HepG2 (cell line): ENCODE data around the gene ACP2.

ENCODE experiments used
- CBX1 ChIP-seq: IDR thresholded peaks from one replicate; pipeline ENCODE4 v1.6.1; 2016; ENCODE audit warnings: antibody characterized with exemption, low read depth
- FIP1L1 ChIP-seq: fragments of 200-400 bp; formaldehyde crosslinking; IDR thresholded peaks from 2 replicates; pipeline ENCODE4 v1.6.1; 2018; ENCODE audit warnings: low read depth, mild to moderate bottlenecking, low read length, moderate library complexity, borderline replicate concordance; ENCODE audit not compliant: insufficient read depth
- FOSL1 ChIP-seq: sonication (generic); formaldehyde crosslinking; IDR thresholded peaks from 2 replicates; pipeline ENCODE4 v1.9.0; 2021; ENCODE audit warnings: missing genetic modification reagents, borderline replicate concordance
- NFIC ChIP-seq: IDR thresholded peaks from 2 replicates; pipeline ENCODE4 v1.6.1; 2012; ENCODE audit warnings: mild to moderate bottlenecking, low read length, inconsistent platforms
- SUZ12 ChIP-seq: fragments of 150-350 bp; IDR thresholded peaks from 2 replicates; pipeline ENCODE4 v1.6.1; 2014; ENCODE audit warnings: low read depth, low read length
- TARDBP ChIP-seq: sonication (generic); formaldehyde crosslinking; IDR thresholded peaks from 2 replicates; pipeline ENCODE4 v1.8.0; 2022; ENCODE audit warnings: mild to moderate bottlenecking, missing genetic modification reagents
- XRCC5 ChIP-seq: fragments of 200-400 bp; formaldehyde crosslinking; optimal IDR thresholded peaks from 2 replicates; pipeline ENCODE3; 2017; ENCODE audit warnings: mild to moderate bottlenecking, low read length
- TF ChIP-seq, protein P1 (sequence below): IDR thresholded peaks from 2 replicates; pipeline ENCODE4 v1.6.1; 2016; ENCODE audit warnings: low read depth, missing genetic modification reagents, missing compliant biosample characterization
- TF ChIP-seq, protein P2 (sequence below): sonication (generic); formaldehyde crosslinking; IDR thresholded peaks from 2 replicates; pipeline ENCODE4 v1.5.0; 2020; ENCODE audit warnings: mild to moderate bottlenecking, missing genetic modification reagents, moderate library complexity
- TF ChIP-seq, protein P3 (sequence below): sonication (generic); formaldehyde crosslinking; IDR thresholded peaks from 2 replicates; pipeline ENCODE4 v1.5.0; 2020; ENCODE audit warnings: missing genetic modification reagents
- TF ChIP-seq, protein P4 (sequence below): sonication (generic); formaldehyde crosslinking; IDR thresholded peaks from 2 replicates; pipeline ENCODE4 v1.5.0; 2020; ENCODE audit warnings: mild to moderate bottlenecking, missing genetic modification reagents, borderline replicate concordance
- TF ChIP-seq, protein P5 (sequence below): fragments of 450-650 bp; IDR thresholded peaks from 2 replicates; pipeline ENCODE4 v1.6.1; 2017; ENCODE audit warnings: mild to moderate bottlenecking

DNA sequence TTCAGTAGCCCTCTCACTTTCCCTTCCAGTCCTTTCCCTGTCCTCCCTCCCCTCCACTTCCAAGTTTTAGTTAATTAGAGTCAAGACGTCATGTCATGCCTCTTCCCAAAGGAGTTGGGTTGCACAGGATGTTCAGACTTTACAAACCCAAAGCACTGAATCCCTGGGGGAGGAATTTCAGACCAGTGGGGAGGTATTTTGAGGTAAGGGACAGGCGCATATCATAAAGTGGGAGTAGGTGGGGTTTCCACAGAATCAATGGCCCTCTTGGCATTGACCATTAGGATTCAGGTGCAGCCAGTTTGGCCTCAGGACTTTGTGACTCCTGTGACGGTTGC lies 733 bp upstream of the ACP2 start:
- TF ChIP-seq, protein P1, sequence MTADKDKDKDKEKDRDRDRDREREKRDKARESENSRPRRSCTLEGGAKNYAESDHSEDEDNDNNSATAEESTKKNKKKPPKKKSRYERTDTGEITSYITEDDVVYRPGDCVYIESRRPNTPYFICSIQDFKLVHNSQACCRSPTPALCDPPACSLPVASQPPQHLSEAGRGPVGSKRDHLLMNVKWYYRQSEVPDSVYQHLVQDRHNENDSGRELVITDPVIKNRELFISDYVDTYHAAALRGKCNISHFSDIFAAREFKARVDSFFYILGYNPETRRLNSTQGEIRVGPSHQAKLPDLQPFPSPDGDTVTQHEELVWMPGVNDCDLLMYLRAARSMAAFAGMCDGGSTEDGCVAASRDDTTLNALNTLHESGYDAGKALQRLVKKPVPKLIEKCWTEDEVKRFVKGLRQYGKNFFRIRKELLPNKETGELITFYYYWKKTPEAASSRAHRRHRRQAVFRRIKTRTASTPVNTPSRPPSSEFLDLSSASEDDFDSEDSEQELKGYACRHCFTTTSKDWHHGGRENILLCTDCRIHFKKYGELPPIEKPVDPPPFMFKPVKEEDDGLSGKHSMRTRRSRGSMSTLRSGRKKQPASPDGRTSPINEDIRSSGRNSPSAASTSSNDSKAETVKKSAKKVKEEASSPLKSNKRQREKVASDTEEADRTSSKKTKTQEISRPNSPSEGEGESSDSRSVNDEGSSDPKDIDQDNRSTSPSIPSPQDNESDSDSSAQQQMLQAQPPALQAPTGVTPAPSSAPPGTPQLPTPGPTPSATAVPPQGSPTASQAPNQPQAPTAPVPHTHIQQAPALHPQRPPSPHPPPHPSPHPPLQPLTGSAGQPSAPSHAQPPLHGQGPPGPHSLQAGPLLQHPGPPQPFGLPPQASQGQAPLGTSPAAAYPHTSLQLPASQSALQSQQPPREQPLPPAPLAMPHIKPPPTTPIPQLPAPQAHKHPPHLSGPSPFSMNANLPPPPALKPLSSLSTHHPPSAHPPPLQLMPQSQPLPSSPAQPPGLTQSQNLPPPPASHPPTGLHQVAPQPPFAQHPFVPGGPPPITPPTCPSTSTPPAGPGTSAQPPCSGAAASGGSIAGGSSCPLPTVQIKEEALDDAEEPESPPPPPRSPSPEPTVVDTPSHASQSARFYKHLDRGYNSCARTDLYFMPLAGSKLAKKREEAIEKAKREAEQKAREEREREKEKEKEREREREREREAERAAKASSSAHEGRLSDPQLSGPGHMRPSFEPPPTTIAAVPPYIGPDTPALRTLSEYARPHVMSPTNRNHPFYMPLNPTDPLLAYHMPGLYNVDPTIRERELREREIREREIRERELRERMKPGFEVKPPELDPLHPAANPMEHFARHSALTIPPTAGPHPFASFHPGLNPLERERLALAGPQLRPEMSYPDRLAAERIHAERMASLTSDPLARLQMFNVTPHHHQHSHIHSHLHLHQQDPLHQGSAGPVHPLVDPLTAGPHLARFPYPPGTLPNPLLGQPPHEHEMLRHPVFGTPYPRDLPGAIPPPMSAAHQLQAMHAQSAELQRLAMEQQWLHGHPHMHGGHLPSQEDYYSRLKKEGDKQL (CRISPR knock-in tag) = no peak
- TF ChIP-seq, protein P2, sequence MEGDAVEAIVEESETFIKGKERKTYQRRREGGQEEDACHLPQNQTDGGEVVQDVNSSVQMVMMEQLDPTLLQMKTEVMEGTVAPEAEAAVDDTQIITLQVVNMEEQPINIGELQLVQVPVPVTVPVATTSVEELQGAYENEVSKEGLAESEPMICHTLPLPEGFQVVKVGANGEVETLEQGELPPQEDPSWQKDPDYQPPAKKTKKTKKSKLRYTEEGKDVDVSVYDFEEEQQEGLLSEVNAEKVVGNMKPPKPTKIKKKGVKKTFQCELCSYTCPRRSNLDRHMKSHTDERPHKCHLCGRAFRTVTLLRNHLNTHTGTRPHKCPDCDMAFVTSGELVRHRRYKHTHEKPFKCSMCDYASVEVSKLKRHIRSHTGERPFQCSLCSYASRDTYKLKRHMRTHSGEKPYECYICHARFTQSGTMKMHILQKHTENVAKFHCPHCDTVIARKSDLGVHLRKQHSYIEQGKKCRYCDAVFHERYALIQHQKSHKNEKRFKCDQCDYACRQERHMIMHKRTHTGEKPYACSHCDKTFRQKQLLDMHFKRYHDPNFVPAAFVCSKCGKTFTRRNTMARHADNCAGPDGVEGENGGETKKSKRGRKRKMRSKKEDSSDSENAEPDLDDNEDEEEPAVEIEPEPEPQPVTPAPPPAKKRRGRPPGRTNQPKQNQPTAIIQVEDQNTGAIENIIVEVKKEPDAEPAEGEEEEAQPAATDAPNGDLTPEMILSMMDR (CRISPR knock-in tag) = no peak
- TF ChIP-seq, protein P3, sequence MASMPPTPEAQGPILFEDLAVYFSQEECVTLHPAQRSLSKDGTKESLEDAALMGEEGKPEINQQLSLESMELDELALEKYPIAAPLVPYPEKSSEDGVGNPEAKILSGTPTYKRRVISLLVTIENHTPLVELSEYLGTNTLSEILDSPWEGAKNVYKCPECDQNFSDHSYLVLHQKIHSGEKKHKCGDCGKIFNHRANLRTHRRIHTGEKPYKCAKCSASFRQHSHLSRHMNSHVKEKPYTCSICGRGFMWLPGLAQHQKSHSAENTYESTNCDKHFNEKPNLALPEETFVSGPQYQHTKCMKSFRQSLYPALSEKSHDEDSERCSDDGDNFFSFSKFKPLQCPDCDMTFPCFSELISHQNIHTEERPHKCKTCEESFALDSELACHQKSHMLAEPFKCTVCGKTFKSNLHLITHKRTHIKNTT (CRISPR knock-in tag) = no peak
- TF ChIP-seq, protein P4, sequence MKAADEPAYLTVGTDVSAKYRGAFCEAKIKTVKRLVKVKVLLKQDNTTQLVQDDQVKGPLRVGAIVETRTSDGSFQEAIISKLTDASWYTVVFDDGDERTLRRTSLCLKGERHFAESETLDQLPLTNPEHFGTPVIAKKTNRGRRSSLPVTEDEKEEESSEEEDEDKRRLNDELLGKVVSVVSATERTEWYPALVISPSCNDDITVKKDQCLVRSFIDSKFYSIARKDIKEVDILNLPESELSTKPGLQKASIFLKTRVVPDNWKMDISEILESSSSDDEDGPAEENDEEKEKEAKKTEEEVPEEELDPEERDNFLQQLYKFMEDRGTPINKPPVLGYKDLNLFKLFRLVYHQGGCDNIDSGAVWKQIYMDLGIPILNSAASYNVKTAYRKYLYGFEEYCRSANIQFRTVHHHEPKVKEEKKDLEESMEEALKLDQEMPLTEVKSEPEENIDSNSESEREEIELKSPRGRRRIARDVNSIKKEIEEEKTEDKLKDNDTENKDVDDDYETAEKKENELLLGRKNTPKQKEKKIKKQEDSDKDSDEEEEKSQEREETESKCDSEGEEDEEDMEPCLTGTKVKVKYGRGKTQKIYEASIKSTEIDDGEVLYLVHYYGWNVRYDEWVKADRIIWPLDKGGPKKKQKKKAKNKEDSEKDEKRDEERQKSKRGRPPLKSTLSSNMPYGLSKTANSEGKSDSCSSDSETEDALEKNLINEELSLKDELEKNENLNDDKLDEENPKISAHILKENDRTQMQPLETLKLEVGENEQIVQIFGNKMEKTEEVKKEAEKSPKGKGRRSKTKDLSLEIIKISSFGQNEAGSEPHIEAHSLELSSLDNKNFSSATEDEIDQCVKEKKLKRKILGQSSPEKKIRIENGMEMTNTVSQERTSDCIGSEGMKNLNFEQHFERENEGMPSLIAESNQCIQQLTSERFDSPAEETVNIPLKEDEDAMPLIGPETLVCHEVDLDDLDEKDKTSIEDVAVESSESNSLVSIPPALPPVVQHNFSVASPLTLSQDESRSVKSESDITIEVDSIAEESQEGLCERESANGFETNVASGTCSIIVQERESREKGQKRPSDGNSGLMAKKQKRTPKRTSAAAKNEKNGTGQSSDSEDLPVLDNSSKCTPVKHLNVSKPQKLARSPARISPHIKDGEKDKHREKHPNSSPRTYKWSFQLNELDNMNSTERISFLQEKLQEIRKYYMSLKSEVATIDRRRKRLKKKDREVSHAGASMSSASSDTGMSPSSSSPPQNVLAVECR (CRISPR knock-in tag) = no peak
- TF ChIP-seq CBX1 (no peak), XRCC5 (no peak), TARDBP (CRISPR knock-in tag) (no peak), FIP1L1 (no peak), SUZ12 (no peak), NFIC (peak; percentile 13; the same call in 1 of the 2 replicates), FOSL1 (CRISPR knock-in tag) (no peak)
- TF ChIP-seq, protein P5, sequence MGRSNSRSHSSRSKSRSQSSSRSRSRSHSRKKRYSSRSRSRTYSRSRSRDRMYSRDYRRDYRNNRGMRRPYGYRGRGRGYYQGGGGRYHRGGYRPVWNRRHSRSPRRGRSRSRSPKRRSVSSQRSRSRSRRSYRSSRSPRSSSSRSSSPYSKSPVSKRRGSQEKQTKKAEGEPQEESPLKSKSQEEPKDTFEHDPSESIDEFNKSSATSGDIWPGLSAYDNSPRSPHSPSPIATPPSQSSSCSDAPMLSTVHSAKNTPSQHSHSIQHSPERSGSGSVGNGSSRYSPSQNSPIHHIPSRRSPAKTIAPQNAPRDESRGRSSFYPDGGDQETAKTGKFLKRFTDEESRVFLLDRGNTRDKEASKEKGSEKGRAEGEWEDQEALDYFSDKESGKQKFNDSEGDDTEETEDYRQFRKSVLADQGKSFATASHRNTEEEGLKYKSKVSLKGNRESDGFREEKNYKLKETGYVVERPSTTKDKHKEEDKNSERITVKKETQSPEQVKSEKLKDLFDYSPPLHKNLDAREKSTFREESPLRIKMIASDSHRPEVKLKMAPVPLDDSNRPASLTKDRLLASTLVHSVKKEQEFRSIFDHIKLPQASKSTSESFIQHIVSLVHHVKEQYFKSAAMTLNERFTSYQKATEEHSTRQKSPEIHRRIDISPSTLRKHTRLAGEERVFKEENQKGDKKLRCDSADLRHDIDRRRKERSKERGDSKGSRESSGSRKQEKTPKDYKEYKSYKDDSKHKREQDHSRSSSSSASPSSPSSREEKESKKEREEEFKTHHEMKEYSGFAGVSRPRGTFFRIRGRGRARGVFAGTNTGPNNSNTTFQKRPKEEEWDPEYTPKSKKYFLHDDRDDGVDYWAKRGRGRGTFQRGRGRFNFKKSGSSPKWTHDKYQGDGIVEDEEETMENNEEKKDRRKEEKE = no peak
